Caco-2 (cell line): Measurements from ENCODE around the gene PDE9A. TPM values are rescaled to one million over a fixed set of nuclear protein-coding genes. Genes with fewer than 3 reads are reported as not detected.
"Not testable (repeated sequence)": the region's sequence is repeated elsewhere in the genome, so short reads cannot be mapped to it uniquely, and the experiment has no call there.

ENCODE experiments used
- BruUV-seq: library from RNA; stranded (reverse); fragments of 400-500 nt; replicated peaks from 2 replicates; lab custom pipeline; 2021; lab: Mats Ljungman, UMichigan
- CTCF ChIA-PET: fragments of 300-600 bp; sonication (Branson Sonifier 250); formaldehyde crosslinking; loops from one replicate; lab custom pipeline; 2022; ENCODE audit warnings: antibody characterized with exemption; lab: Charles Lee
- POLR2A ChIA-PET: fragments of 300-600 bp; sonication (Branson Sonifier 250); formaldehyde crosslinking; loops from one replicate; lab custom pipeline; 2022; ENCODE audit warnings: antibody characterized with exemption; lab: Charles Lee
- DNase-seq, 2 experiments: peaks; one replicate each; pipeline versions ENCODE4 v3.0.0 to v3.0.0-alpha.2; 2020 to 2022
- H3K27me3 ChIP-seq: replicated peaks from 2 replicates; pipeline ENCODE4 v1.6.0; 2011; ENCODE audit warnings: low read length; ENCODE audit not compliant: control insufficient read depth, insufficient read depth
- H3K36me3 ChIP-seq: 2 replicates; pipeline ENCODE4 v1.5.1; 2011; ENCODE audit warnings: low read length; ENCODE audit not compliant: control insufficient read depth, insufficient read depth
- H3K4me1 ChIP-seq: fragments of 250-450 bp; sonication (Bioruptor Pico); 2 replicates; pipeline ENCODE4 v1.5.1; 2020; ENCODE audit warnings: mild to moderate bottlenecking
- H3K4me3 ChIP-seq: 2 replicates; pipeline ENCODE4 v1.5.1; 2011; ENCODE audit warnings: low read depth, mild to moderate bottlenecking, control low read depth, low read length
- H3K9me3 ChIP-seq: fragments of 250-450 bp; sonication (Bioruptor Pico); 2 replicates; pipeline ENCODE4 v1.5.1; 2020; ENCODE audit warnings: mild to moderate bottlenecking, moderate library complexity
- H3K27ac Mint-ChIP-seq: one replicate; pipeline ENCODE4 v1.8.0; 2022; ENCODE audit warnings: mixed read lengths; ENCODE audit not compliant: unreplicated experiment
- H3K27me3 Mint-ChIP-seq: one replicate; pipeline ENCODE4 v1.8.0; 2022; ENCODE audit warnings: mixed read lengths; ENCODE audit not compliant: insufficient read depth, unreplicated experiment
- H3K36me3 Mint-ChIP-seq: one replicate; pipeline ENCODE4 v1.8.0; 2022; ENCODE audit warnings: mild to moderate bottlenecking, mixed read lengths; ENCODE audit not compliant: insufficient read depth, unreplicated experiment
- H3K4me1 Mint-ChIP-seq: one replicate; pipeline ENCODE4 v1.8.0; 2022; ENCODE audit warnings: low read depth, mixed read lengths; ENCODE audit not compliant: unreplicated experiment
- H3K4me3 Mint-ChIP-seq: one replicate; pipeline ENCODE4 v1.8.0; 2022; ENCODE audit warnings: mild to moderate bottlenecking, moderate library complexity, mixed read lengths; ENCODE audit not compliant: unreplicated experiment
- H3K9me3 Mint-ChIP-seq: one replicate; pipeline ENCODE4 v1.8.0; 2022; ENCODE audit warnings: mixed read lengths; ENCODE audit not compliant: unreplicated experiment
- intact Hi-C: fragments of 100-400 bp; cut with micrococcal nuclease; formaldehyde crosslinking; loops from one replicate; pipeline ENCODE4 v1.10.0; 2022; ENCODE audit not compliant: unreplicated experiment
- total RNA-seq: library from RNA; stranded (reverse); gene quantifications from 2 replicates; pipeline ENCODE4 v1.2.3, GENCODE V29; 2022
- TF ChIP-seq, protein P1 (sequence below), 2 experiments: fragments of 200-600 bp in 1 of 2; IDR thresholded peaks; 1 replicate in 1 of 2; 2 replicates in 1 of 2; pipeline versions ENCODE4 v1.5.1 to v1.8.0; 2011 to 2022; ENCODE audit warnings: antibody characterized with exemption in 1 of 2, control low read depth in 1 of 2, inconsistent platforms in 1 of 2, low read depth in 1 of 2, low read length in 1 of 2, mild to moderate bottlenecking in 1 of 2, moderate library complexity in 1 of 2; ENCODE audit not compliant: insufficient read depth in 1 of 2, severe bottlenecking in 1 of 2, unreplicated experiment in 1 of 2

The PDE9A gene
- total RNA-seq, 1 experiment from 2014 or later: 9.7 TPM

DNA sequence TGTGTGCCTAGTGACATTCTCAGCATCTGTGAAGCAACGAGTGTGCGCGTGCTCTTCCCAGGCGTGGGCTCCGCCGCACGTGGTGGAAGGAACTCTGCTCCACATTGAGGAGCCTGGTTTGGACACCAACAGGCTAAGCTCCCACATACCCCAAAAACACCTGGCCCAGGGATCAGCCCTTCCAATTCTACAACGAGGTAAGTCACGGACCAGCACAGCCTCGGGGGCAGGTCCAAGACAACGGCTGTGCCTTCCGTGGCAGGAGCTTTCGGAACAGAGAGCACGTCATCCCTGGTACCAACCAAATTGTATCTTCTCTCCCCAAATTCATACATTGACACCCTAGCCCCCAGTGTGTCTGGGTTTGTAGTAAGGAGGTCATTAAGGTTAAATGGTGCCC is 27.2 kb upstream of the PDE9A start:
- Histone ChIP-seq H3K4me1 (peaks cover 22% of the 10 kb centered on the region), H3K36me3 (no peaks in the 10 kb centered on the region), H3K9me3 (no peaks in the 10 kb centered on the region; the same call in 1 of the 2 replicates), H3K27me3 (no peaks in the 10 kb centered on the region), H3K4me3 (no peak overlapping the region)
- Mint-ChIP-seq H3K36me3 (no peaks in the 10 kb centered on the region), H3K27ac (no peak overlapping the region), H3K4me3 (no peak overlapping the region), H3K9me3 (no peaks in the 10 kb centered on the region), H3K27me3 (no peaks in the 10 kb centered on the region), H3K4me1 (peaks cover 14% of the 10 kb centered on the region)
- BruUV-seq: no TSS peak
- DNase-seq: no peak
- intact Hi-C loops: no loop called here
- CTCF ChIA-PET: interaction anchor here (1.3 kb wide), 1 partner anchor 33 kb away, joined by 5 read pairs; no protein-coding TSS in a partner anchor
- POLR2A ChIA-PET: no interaction called here
- TF ChIP-seq, protein P1, sequence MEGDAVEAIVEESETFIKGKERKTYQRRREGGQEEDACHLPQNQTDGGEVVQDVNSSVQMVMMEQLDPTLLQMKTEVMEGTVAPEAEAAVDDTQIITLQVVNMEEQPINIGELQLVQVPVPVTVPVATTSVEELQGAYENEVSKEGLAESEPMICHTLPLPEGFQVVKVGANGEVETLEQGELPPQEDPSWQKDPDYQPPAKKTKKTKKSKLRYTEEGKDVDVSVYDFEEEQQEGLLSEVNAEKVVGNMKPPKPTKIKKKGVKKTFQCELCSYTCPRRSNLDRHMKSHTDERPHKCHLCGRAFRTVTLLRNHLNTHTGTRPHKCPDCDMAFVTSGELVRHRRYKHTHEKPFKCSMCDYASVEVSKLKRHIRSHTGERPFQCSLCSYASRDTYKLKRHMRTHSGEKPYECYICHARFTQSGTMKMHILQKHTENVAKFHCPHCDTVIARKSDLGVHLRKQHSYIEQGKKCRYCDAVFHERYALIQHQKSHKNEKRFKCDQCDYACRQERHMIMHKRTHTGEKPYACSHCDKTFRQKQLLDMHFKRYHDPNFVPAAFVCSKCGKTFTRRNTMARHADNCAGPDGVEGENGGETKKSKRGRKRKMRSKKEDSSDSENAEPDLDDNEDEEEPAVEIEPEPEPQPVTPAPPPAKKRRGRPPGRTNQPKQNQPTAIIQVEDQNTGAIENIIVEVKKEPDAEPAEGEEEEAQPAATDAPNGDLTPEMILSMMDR (IDR thresholded peaks at IDR 0.05; ENCODE audit: insufficient read depth in 1 of 2, low read depth in 1 of 2, low read length in 1 of 2, severe bottlenecking in 1 of 2, unreplicated experiment in 1 of 2): no peak

- peaks cover 14% of the 10 kb centered on the region for H3K4me1 Mint-ChIP-seq
- TF ChIP-seq, protein P1 (IDR thresholded peaks at IDR 0.05; ENCODE audit: insufficient read depth in 1 of 2, low read depth in 1 of 2, low read length in 1 of 2, severe bottlenecking in 1 of 2, unreplicated experiment in 1 of 2): no peak
- H3K36me3 ChIP-seq: no peaks in the 10 kb centered on the region
- no peak for DNase-seq
- no TSS peak for BruUV-seq
- H3K36me3 Mint-ChIP-seq: no peaks in the 10 kb centered on the region
- no peaks in the 10 kb centered on the region for H3K27me3 Mint-ChIP-seq
- no peak overlapping the region for H3K27ac Mint-ChIP-seq
- ChIA-PET CTCF (no interaction called here), POLR2A (no interaction called here)
- H3K4me1 ChIP-seq: peaks cover 22% of the 10 kb centered on the region
- intact Hi-C loops: no loop called here
- H3K4me3 Mint-ChIP-seq: no peak overlapping the region
- H3K27me3 ChIP-seq: no peaks in the 10 kb centered on the region
- no peak overlapping the region for H3K4me3 ChIP-seq
- H3K9me3 ChIP-seq: no peaks in the 10 kb centered on the region; the same call in 1 of the 2 replicates
- no peaks in the 10 kb centered on the region for H3K9me3 Mint-ChIP-seq
Measured at GRCh38 chr21:42627527-42628289, 25.7 kb upstream of the PDE9A start.

DNA sequence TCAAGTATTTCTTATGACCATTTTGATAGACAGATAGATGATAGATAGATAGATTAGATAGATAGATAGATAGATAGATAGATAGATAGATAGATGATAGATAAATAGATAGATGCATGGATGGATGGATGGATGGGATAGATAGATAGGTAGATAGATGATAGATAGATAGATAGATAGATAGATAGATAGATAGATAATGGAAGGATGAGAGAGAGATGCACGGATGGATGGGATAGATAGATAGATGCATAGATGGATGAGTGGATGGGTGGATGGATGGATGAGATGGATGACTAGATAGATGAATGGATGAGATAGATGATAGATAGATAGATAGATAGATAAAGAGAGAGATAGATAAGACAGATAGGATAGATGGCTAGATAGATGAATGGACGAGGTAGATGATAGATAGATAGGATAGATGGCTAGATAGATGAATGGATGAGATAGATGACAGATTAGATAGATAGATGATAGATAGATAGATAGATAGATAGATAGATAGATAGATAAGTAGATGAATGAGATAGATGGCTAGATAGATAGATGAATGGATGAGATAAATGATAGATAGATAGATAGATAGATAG is 24.9 kb upstream of the PDE9A start:
- peaks cover 20% of the 10 kb centered on the region for H3K4me1 ChIP-seq
- H3K27me3 Mint-ChIP-seq, POLR2A ChIA-PET, H3K36me3 Mint-ChIP-seq, H3K9me3 ChIP-seq, H3K4me3 ChIP-seq, CTCF ChIA-PET, H3K9me3 Mint-ChIP-seq, H3K27ac Mint-ChIP-seq, H3K27me3 ChIP-seq, intact Hi-C loops, DNase-seq, H3K36me3 ChIP-seq, H3K4me3 Mint-ChIP-seq, BruUV-seq: not testable (repeated sequence)
- H3K4me1 Mint-ChIP-seq: peaks cover 13% of the 10 kb centered on the region
